A673 (cell line): ENCODE measurements around the gene NHS.
"Not testable (repeated sequence)": the region's sequence is repeated elsewhere in the genome, so short reads cannot be mapped to it uniquely, and the experiment has no call there.

Experiments
- CTCF ChIP-seq: fragments of 300-800, 200-600 bp; sonication (generic); conservative IDR thresholded peaks from 2 replicates; pipeline ENCODE4 v1.5.1; 2017; ENCODE audit warnings: low read depth, mild to moderate bottlenecking, antibody characterized with exemption, low read length, moderate library complexity, mixed read lengths
- EZH2 ChIP-seq: fragments of 200-600 bp; sonication (generic); IDR thresholded peaks from 2 replicates; pipeline ENCODE4 v1.6.1; 2017; ENCODE audit warnings: borderline replicate concordance, low read depth, mild to moderate bottlenecking, mixed read lengths, antibody characterized with exemption, low read length; ENCODE audit not compliant: poor library complexity, severe bottlenecking

GRCh38 chrX:17446269-17446668 is 71.3 kb downstream of the NHS start:
- TF ChIP-seq CTCF, EZH2: not testable (repeated sequence)
